IMR-90 (cell line): ENCODE results near the gene C1QC.
"Not testable (repeated sequence)": the region's sequence is repeated elsewhere in the genome, so short reads cannot be mapped to it uniquely, and the experiment has no call there.

Experiments
- CEBPB ChIP-seq: IDR thresholded peaks from 2 replicates; pipeline ENCODE4 v1.6.1; 2012; ENCODE audit warnings: low read depth, low read length, improper control_type of control experiment
- CHD1 ChIP-seq: IDR thresholded peaks from 2 replicates; pipeline ENCODE4 v1.6.1; 2012; ENCODE audit warnings: low read depth, low read length, improper control_type of control experiment
- CTCF ChIP-seq: conservative IDR thresholded peaks from 2 replicates; pipeline ENCODE4 v1.5.1; 2012; ENCODE audit warnings: mild to moderate bottlenecking, low read depth, low read length, improper control_type of control experiment
- ELK1 ChIP-seq: fragments of 150-350 bp; IDR thresholded peaks from 2 replicates; pipeline ENCODE4 v1.6.1; 2016; ENCODE audit warnings: low read depth, mild to moderate bottlenecking, low read length, moderate library complexity, borderline replicate concordance
- FOS ChIP-seq: fragments of 150-350 bp; IDR thresholded peaks from 2 replicates; pipeline ENCODE4 v1.6.1; 2016; ENCODE audit warnings: low read depth, low read length
- MAFK ChIP-seq: IDR thresholded peaks from 2 replicates; pipeline ENCODE4 v1.6.1; 2012; ENCODE audit warnings: low read depth, low read length, improper control_type of control experiment
- MXI1 ChIP-seq: IDR thresholded peaks from 2 replicates; pipeline ENCODE4 v1.6.1; 2012; ENCODE audit warnings: low read depth, mild to moderate bottlenecking, low read length, moderate library complexity, borderline replicate concordance
- POLR2A ChIP-seq: IDR thresholded peaks from 2 replicates; pipeline ENCODE4 v1.6.1; 2012; ENCODE audit warnings: mild to moderate bottlenecking, low read depth, low read length
- RAD21 ChIP-seq: IDR thresholded peaks from 2 replicates; pipeline ENCODE4 v1.6.1; 2012; ENCODE audit warnings: low read length, improper control_type of control experiment
- RCOR1 ChIP-seq: IDR thresholded peaks from 2 replicates; pipeline ENCODE4 v1.6.1; 2012; ENCODE audit warnings: mild to moderate bottlenecking, low read length, improper control_type of control experiment; ENCODE audit not compliant: insufficient replicate concordance
- RFX5 ChIP-seq: IDR thresholded peaks from 2 replicates; pipeline ENCODE4 v1.8.0; 2012; ENCODE audit warnings: low read depth, mild to moderate bottlenecking, low read length, moderate library complexity
- SMC3 ChIP-seq: fragments of 150-350 bp; IDR thresholded peaks from 2 replicates; pipeline ENCODE4 v1.6.1; 2016; ENCODE audit warnings: low read depth, mild to moderate bottlenecking, antibody characterized with exemption, low read length, moderate library complexity
- USF2 ChIP-seq: fragments of 150-350 bp; IDR thresholded peaks from 2 replicates; pipeline ENCODE4 v1.6.1; 2017; ENCODE audit warnings: mild to moderate bottlenecking, antibody characterized with exemption, low read length, low read depth

GRCh38 chr1:22676151-22676550 is 32.7 kb downstream of the C1QC start:
- not testable (repeated sequence) for TF ChIP-seq MAFK, CTCF, RAD21, POLR2A, ELK1, SMC3, FOS, MXI1, USF2, RCOR1, CHD1, RFX5, CEBPB
